Stomach (tissue), 9 donors: Measurements from ENCODE around the gene AKAP5. TPM values are rescaled to one million over a fixed set of nuclear protein-coding genes. Genes with fewer than 3 reads are reported as not detected.

Experiments
- DNase-seq, 2 donors: peaks; one replicate each; pipeline versions ENCODE4 v3.0.0 to v3.0.0-alpha.2; 2013 to 2019
- H3K27ac ChIP-seq, 5 donors: fragments of 200-600 bp in 4 of 5; sonication (generic) in 4 of 5; one replicate each; pipeline ENCODE4 v1.5.1; 2013 to 2019; ENCODE audit warnings: mild to moderate bottlenecking in 1 of 5, moderate library complexity in 1 of 5
- H3K27me3 ChIP-seq, 3 donors: fragments of 200-600 bp; sonication (generic); one replicate each; pipeline ENCODE4 v1.5.1; 2017 to 2019; ENCODE audit warnings: mixed run types in 1 of 3
- H3K36me3 ChIP-seq, 4 donors: fragments of 200-600 bp; sonication (generic); 1 replicate in 3 of 4; 2 replicates in 1 of 4; pipeline ENCODE4 v1.5.1; 2016 to 2019
- H3K4me1 ChIP-seq, 4 donors: fragments of 200-600 bp; sonication (generic); one replicate each; pipeline ENCODE4 v1.5.1; 2016 to 2019
- H3K4me3 ChIP-seq, 4 donors: fragments of 200-600 bp; sonication (generic) in 3 of 4; one replicate each; pipeline ENCODE4 v1.5.1; 2016 to 2019; ENCODE audit warnings: mild to moderate bottlenecking in 1 of 4
- H3K9me3 ChIP-seq, 4 donors: fragments of 200-600 bp; sonication (generic); one replicate each; pipeline ENCODE4 v1.5.1; 2016 to 2019
- EP300 ChIP-seq: sonication (generic); formaldehyde crosslinking; IDR thresholded peaks from one replicate; pipeline ENCODE4 v1.6.1; 2017; ENCODE audit warnings: antibody characterized with exemption
- POLR2A ChIP-seq, 4 donors: fragments of 450-650 bp; IDR thresholded peaks; one replicate each; pipeline ENCODE4 v1.6.1; 2016; ENCODE audit warnings: antibody characterized with exemption in 4 of 4, control low read depth in 2 of 4, mild to moderate bottlenecking in 1 of 4, moderate library complexity in 1 of 4
- POLR2AphosphoS5 ChIP-seq, 3 donors: sonication (generic); formaldehyde crosslinking; IDR thresholded peaks; one replicate each; pipeline ENCODE4 v1.6.1; 2016; ENCODE audit warnings: antibody characterized with exemption in 3 of 3
- WGBS, 5 donors: extraction: QIAGEN DNeasy Blood & Tissue Kit in 3 of 5; methylation state at CpG; one replicate each; pipeline versions ENCODE4 v1.1.5 to v1.1.7; 2013 to 2018; 5-methylcytosine and 5-hydroxymethylcytosine counted together
- intact Hi-C: fragments of 100-400 bp; cut with DNase I; formaldehyde crosslinking; loops from one replicate; pipeline ENCODE4 v1.15.1; 2023; ENCODE audit warnings: low total_unique reads
- polyA plus RNA-seq, 3 donors: library from polyadenylated mRNA; stranded (reverse); fragments of 200-250 nt; gene quantifications; one replicate each; pipeline ENCODE4 v1.2.3, GENCODE V29; 2013
- total RNA-seq, 5 donors: library from RNA; depleted of rRNA; stranded (reverse); fragments of >200 nt; gene quantifications; one replicate each; pipeline versions ENCODE4 v1.1.0 to v1.2.3, GENCODE V29; 2014 to 2016
- TF ChIP-seq, protein P1 (sequence below), 7 experiments: fragments of 450-650 bp in 4 of 7; fragments of 200-600 bp in 3 of 7; sonication (generic) in 3 of 7; IDR thresholded peaks; one replicate each; pipeline ENCODE4 v1.5.1; 2016 to 2019; ENCODE audit warnings: antibody characterized with exemption in 7 of 7, control low read depth in 2 of 7, mild to moderate bottlenecking in 1 of 7
- donor health status: healthy with polysubstance abuse.
- donor health status: Bipolar disorder and iron deficiency.
- donor health status: healthy.

The AKAP5 gene
- total and polyA plus RNA-seq, 8 donors = 0.15 to 3.2 (median 0.72) TPM; not detected in 3

DNA sequence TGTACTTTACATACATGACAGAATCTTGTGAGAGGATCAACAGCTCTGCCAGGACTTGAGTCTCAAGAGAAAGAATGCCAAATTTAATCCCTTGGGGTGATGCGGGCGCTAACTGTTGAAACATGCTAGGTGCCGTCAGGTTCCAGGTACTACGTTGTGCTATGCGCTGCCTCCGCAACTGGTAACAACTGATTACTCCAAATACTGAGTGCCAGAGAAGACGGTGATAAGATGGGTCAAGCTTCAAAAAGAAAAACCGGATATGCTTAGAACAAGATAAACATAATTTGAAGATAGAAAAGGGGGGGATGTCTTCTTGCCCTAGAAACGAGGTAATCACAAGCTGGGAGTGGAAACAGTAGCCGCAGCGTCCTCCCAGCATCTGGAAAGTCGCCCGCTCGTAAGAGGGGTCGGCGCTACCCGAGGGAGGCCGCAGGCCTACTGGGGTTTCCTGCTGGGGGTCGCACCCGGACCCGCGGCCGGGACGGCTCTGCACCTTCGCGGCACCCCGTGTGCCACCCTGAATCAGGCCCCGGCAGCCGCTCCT, 37.7 kb downstream of the AKAP5 start:
- Histone ChIP-seq H3K9me3 (no peaks in the 10 kb centered on the region), H3K27me3 (no peaks in the 10 kb centered on the region), H3K4me3 (peak overlapping the region; percentile 60 to 88 (median 72)), H3K27ac (peak overlapping the region; percentile 93 to 100 (median 99)), H3K4me1 (peaks cover 46 to 67% (median 55%) of the 10 kb centered on the region in 4 donors), H3K36me3 (peaks cover 0 to 12% (median 0%) of the 10 kb centered on the region in 4 donors)
- 0 to 1% (median 0%) methylated on average over 23 to 29 of the region's 29 CpGs for WGBS, 5 donors
- DNase-seq = peak; percentile 43 to 74
- intact Hi-C loops = no loop called here
- TF ChIP-seq, protein P1, sequence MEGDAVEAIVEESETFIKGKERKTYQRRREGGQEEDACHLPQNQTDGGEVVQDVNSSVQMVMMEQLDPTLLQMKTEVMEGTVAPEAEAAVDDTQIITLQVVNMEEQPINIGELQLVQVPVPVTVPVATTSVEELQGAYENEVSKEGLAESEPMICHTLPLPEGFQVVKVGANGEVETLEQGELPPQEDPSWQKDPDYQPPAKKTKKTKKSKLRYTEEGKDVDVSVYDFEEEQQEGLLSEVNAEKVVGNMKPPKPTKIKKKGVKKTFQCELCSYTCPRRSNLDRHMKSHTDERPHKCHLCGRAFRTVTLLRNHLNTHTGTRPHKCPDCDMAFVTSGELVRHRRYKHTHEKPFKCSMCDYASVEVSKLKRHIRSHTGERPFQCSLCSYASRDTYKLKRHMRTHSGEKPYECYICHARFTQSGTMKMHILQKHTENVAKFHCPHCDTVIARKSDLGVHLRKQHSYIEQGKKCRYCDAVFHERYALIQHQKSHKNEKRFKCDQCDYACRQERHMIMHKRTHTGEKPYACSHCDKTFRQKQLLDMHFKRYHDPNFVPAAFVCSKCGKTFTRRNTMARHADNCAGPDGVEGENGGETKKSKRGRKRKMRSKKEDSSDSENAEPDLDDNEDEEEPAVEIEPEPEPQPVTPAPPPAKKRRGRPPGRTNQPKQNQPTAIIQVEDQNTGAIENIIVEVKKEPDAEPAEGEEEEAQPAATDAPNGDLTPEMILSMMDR (IDR thresholded peaks at IDR 0.05) = no peak
- TF ChIP-seq POLR2A (IDR thresholded peaks at IDR 0.05) (no peak), POLR2AphosphoS5 (IDR thresholded peaks at IDR 0.05) (no peak), EP300 (no peak)

DNA sequence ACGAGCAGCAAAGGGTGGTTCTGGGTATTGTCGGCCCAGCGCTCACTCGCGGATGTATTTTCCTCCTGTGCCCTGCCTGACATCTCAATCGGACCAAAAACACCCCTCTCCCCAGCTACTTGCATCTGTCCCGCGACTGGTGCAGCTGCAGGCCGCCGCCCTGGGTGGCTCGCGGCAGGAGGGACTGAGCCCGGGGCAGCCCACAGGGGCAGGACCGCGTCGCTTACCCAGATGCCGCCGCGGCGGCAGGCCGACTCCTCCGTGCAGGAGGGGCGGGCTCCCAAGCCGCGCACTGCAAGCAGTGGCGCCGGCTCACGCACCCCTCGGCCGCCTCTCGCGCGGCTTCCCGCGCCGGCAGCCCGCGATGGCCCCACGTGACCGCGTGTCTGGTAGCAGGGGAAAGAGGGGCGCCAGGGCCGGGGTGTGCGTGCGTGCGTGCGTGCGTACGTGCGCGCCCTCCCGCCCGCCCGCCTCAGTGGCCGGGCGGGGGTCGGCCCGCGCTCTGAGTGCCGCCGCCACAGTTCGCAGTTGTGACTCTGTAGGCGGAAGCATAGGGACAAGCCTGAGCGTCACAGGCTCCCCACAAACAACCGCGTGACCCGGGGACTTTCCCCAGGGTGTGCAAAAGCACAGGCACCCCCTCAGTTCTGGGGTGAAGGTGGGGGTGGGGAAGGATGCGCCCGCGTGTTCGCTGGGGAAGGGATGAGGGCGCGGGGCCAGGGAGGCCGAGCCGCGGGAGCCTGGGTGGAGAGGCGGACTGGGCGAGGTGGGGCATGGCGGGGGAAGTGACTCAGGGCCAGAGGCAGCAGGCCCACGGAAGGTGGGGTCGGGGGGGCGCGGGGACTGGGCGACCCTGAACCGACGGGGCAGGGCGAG, 38.4 kb downstream of the AKAP5 start, which contains the start of gene ZBTB25:
ZBTB25 (minus strand) TSS at position 405 of the 876 bp plus-strand sequence. CDS start 13,305 bp downstream, outside the sequence.
- 0 to 1% (median 0%) methylated on average over 38 to 87 of the region's 87 CpGs for WGBS, 5 donors
- Histone ChIP-seq H3K27me3 (no peaks in the 10 kb centered on the region), H3K4me3 (peak within 1 kb of the TSS; percentile 60 to 88 (median 72)), H3K9me3 (no peaks in the 10 kb centered on the region), H3K36me3 (peaks cover 0 to 5% (median 0%) of the 10 kb centered on the region in 4 donors), H3K27ac (peak within 1 kb of the TSS; percentile 93 to 100 (median 99)), H3K4me1 (peaks cover 47 to 71% (median 60%) of the 10 kb centered on the region in 4 donors)
- intact Hi-C loops = no loop called here
- peak; percentile 89 to 98 for DNase-seq
- TF ChIP-seq POLR2A (IDR thresholded peaks at IDR 0.05) (no peak), POLR2AphosphoS5 (IDR thresholded peaks at IDR 0.05) (peak in 2 of 3 donors; percentile 86 to 89)

GRCh38 chr14:64504310-64504896, 39.1 kb downstream of the AKAP5 start, which contains the start of gene ZBTB1:
TSS of gene ZBTB1 (plus strand) at chr14:64504770. CDS start at chr14:64521505, 16,735 bp downstream.
- intact Hi-C loops = no loop called here
- 0 to 1% (median 1%) methylated on average over 42 to 62 of the region's 63 CpGs for WGBS, 5 donors
- TF ChIP-seq POLR2AphosphoS5 (IDR thresholded peaks at IDR 0.05) (peak; percentile 49 to 96 (median 94)), POLR2A (IDR thresholded peaks at IDR 0.05) (peak in 1 of 4 donors; percentile 74), EP300 (no peak)
- TF ChIP-seq, protein P1 (IDR thresholded peaks at IDR 0.05) = no peak
- Histone ChIP-seq H3K27me3 (no peaks in the 10 kb centered on the region), H3K36me3 (no peaks in the 10 kb centered on the region), H3K4me3 (peak within 1 kb of the TSS; percentile 60 to 88 (median 72)), H3K9me3 (no peaks in the 10 kb centered on the region), H3K4me1 (peaks cover 47 to 76% (median 62%) of the 10 kb centered on the region in 4 donors), H3K27ac (peak within 1 kb of the TSS; percentile 93 to 100 (median 99))
- DNase-seq = peak; percentile 83 to 95

DNA sequence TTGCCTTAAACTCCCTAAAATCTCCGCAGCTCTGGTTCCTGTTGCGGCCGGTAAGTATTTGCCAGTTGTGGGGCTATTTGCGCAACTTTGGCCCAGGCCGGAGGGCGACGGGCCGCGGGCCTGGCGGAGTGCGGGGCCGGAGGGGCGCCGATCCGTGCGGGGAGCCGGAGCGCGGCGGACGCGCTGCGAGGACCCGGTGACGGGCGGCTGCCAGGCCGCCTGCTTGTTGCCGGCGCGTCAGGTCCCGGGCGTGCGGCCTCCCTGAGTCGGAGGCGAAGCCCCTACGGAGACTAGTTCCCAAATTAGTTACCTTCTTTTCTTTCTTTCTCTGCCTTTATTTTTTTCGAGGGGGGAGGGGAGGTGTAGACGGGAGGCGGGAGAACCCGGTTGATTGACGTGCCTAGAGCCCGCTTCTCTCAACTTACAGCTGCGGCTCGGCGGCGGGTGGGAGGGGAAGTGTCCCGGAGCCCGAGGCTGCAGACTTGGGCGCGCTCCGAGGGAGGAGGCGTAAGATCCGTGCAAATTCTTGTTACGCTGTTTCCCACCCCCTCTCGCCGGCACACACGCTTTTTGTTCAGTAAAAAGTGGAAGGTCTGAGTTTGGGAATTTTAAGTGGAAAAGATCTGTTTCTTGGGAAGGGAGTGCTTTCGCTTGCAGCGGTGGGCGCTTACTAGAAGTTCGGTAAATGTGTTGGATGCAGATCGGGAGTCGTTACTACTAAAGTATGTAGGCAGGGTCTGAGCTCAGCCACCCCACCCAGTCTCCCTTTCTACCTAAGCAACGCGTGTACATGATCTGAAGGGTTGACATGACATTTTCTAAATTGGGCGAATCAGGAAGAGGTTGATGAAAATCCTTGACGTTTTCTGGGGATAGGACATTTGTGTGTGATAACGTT, 39.8 kb downstream of the AKAP5 start:
- Histone ChIP-seq H3K4me3 (peak overlapping the region; percentile 60 to 88 (median 72)), H3K4me1 (peaks cover 47 to 77% (median 62%) of the 10 kb centered on the region in 4 donors), H3K27me3 (no peaks in the 10 kb centered on the region), H3K27ac (peak overlapping the region; percentile 93 to 100 (median 99)), H3K36me3 (no peaks in the 10 kb centered on the region), H3K9me3 (no peaks in the 10 kb centered on the region)
- DNase-seq = peak; percentile 90 to 96
- intact Hi-C loops = no loop called here
- WGBS, 5 donors = 0 to 1% (median 1%) methylated on average over 47 to 68 of the region's 68 CpGs
- peak in 2 of 3 donors; percentile 8 to 48 for TF ChIP-seq POLR2AphosphoS5 (IDR thresholded peaks at IDR 0.05)
- no peak for TF ChIP-seq EP300
